GM18505 (cell line): Measurements from ENCODE around the gene PRR5.

Experiments
- ATAC-seq: cut with Tn5 transposase; IDR thresholded peaks from one replicate; pipeline ENCODE4 v1.9.1; 2021; ENCODE audit not compliant: unreplicated experiment
- POLR2A ChIP-seq: IDR thresholded peaks from 4 replicates; pipeline ENCODE4 v1.6.1; 2011; ENCODE audit warnings: borderline replicate concordance; ENCODE audit not compliant: insufficient read depth, insufficient read length; ENCODE audit errors: extremely low read depth

PRR5 gene

GRCh38 chr22:44680481-44680894, 21.5 kb upstream of the PRR5 start:
- no peak for ATAC-seq
- TF ChIP-seq POLR2A, result no peak

GRCh38 chr22:44682556-44683168, 19.3 kb upstream of the PRR5 start:
- TF ChIP-seq POLR2A, result no peak

GRCh38 chr22:44683237-44683636, 18.8 kb upstream of the PRR5 start:
- no peak for TF ChIP-seq POLR2A
- no peak for ATAC-seq

More at GRCh38 chr22:44682556-44683168, 19.3 kb upstream of the PRR5 start:
- ATAC-seq, result no peak

GRCh38 chr22:44683881-44684280, 18.1 kb upstream of the PRR5 start:
- TF ChIP-seq POLR2A, result no peak
- no peak for ATAC-seq

- ATAC-seq, result peak; percentile 57
Observed at GRCh38 chr22:44684506-44685383, 17.3 kb upstream of the PRR5 start.

GRCh38 chr22:44685384-44686056, 16.5 kb upstream of the PRR5 start:
- peak; percentile 58 for TF ChIP-seq POLR2A
- ATAC-seq, result no peak

More at GRCh38 chr22:44684506-44685383, 17.3 kb upstream of the PRR5 start:
- peak; percentile 27 for TF ChIP-seq POLR2A

- no peak for ATAC-seq
- TF ChIP-seq POLR2A, result no peak
Observed at GRCh38 chr22:44686873-44687600, 15.0 kb upstream of the PRR5 start.

GRCh38 chr22:44689173-44689572, 12.8 kb upstream of the PRR5 start:
- no peak for TF ChIP-seq POLR2A
- ATAC-seq, result no peak

- no peak for TF ChIP-seq POLR2A
- no peak for ATAC-seq
Observed at GRCh38 chr22:44689915-44690524, 12.0 kb upstream of the PRR5 start.

GRCh38 chr22:44691796-44692661, 10.0 kb upstream of the PRR5 start:
- TF ChIP-seq POLR2A, result no peak
- ATAC-seq, result no peak

- no peak for ATAC-seq
- no peak for TF ChIP-seq POLR2A
Observed at GRCh38 chr22:44692662-44693007, 9.4 kb upstream of the PRR5 start.

- no peak for ATAC-seq
Observed at GRCh38 chr22:44693145-44693544, 8.9 kb upstream of the PRR5 start.

More at GRCh38 chr22:44693145-44693544, 8.9 kb upstream of the PRR5 start:
- no peak for TF ChIP-seq POLR2A
